Colonic mucosa (tissue), 4 donors: ENCODE measurements around the gene EIF3C. TPM values are rescaled to one million over a fixed set of nuclear protein-coding genes. Genes with fewer than 3 reads are reported as not detected.
"Not testable (repeated sequence)": the region's sequence is repeated elsewhere in the genome, so short reads cannot be mapped to it uniquely, and the experiment has no call there.

Experiments
- DNase-seq: peaks from one replicate; pipeline ENCODE4 v3.0.0-alpha.2; 2020
- H3K27ac ChIP-seq: fragments of 200-600 bp; one replicate; pipeline ENCODE4 v1.8.0; 2021
- H3K27me3 ChIP-seq: fragments of 200-600 bp; one replicate; pipeline ENCODE4 v1.8.0; 2021
- H3K36me3 ChIP-seq: fragments of 200-600 bp; one replicate; pipeline ENCODE4 v1.8.0; 2021
- H3K4me1 ChIP-seq: fragments of 200-600 bp; one replicate; pipeline ENCODE4 v1.8.0; 2021; ENCODE audit warnings: mild to moderate bottlenecking
- H3K4me3 ChIP-seq: fragments of 200-600 bp; one replicate; pipeline ENCODE4 v1.8.0; 2021
- H3K9ac ChIP-seq, 2 donors: one replicate each; pipeline ENCODE4 v1.7.0; 2013; ENCODE audit warnings: control low read depth in 2 of 2, low read depth in 2 of 2, low read length in 2 of 2
- H3K9me3 ChIP-seq: fragments of 200-600 bp; one replicate; pipeline ENCODE4 v1.8.0; 2021
- intact Hi-C: fragments of 100-400 bp; cut with DNase I; formaldehyde crosslinking; loops from one replicate; pipeline ENCODE4 v1.14.1; 2022
- total RNA-seq, 2 donors: library from RNA; stranded (reverse); fragmentation: NEBNext Ultra II Directional in 1 of 2; extraction: Animal tissue kit (Norgen Biotek cat#: 25700) in 1 of 2; gene quantifications; one replicate each; pipeline ENCODE4 v1.2.1, GENCODE V29; 2021
- donor health status: healthy.
- donor health status: DM: no; HTN: no; CAD: no.
- donor health status: DM: no; HTN: no; CAD: no.

Gene EIF3C
- total RNA-seq = 100 to 1,000 TPM; 570 to 571 TPM

- intact Hi-C loops, H3K9me3 ChIP-seq, H3K9ac ChIP-seq, H3K27ac ChIP-seq, H3K27me3 ChIP-seq, H3K4me1 ChIP-seq, H3K4me3 ChIP-seq, H3K36me3 ChIP-seq, DNase-seq: not testable (repeated sequence)
Observed at GRCh38 chr16:28711220-28712083, at the start of gene EIF3C. Gene EIF3C (plus strand): TSS chr16:28711464. CDS start chr16:28711687, 223 bp downstream.

DNA sequence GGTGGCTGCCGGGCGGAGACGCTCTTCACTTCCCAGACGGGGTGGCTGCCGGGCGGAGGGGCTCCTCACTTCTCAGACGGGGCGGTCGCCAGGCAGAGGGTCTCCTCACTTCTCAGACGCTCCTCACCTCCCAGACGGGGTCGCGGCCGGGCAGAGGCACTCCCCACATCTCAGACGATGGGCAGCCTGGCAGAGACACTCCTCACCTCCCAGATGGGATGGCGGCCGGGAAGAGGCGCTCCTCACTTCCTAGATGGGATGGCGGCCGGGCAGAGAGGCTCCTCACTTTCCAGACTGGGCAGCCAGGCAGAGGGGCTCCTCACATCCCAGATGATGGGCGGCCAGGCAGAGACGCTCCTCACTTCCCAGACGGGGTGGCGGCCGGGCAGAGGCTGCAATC, 45.0 kb upstream of the EIF3C start:
- DNase-seq, H3K4me3 ChIP-seq, H3K36me3 ChIP-seq, H3K27me3 ChIP-seq, H3K4me1 ChIP-seq, H3K9me3 ChIP-seq, H3K9ac ChIP-seq, intact Hi-C loops, H3K27ac ChIP-seq: not testable (repeated sequence)

DNA sequence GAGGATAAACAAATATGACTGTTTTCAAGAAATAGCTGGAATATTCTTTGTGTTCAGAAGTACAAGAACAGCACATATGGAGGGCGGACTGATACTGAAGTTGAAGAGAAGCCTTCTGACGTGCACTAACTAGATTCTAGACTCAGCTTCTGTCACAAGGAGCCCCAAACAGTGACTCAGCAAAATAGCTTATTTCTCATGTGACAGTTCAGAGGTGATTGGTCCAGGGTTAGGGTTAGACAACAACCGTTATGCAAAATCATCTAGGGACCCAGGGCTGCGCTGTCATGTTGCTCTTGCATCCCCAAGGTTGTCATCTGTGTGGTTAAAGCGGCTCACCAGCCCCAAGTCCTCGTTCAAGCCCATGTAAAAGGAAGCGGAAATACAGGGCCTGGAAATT, 43.8 kb upstream of the EIF3C start:
- intact Hi-C loops, H3K36me3 ChIP-seq: not testable (repeated sequence)

GRCh38 chr16:28668199-28668598, 43.1 kb upstream of the EIF3C start:
- intact Hi-C loops, H3K36me3 ChIP-seq, H3K9ac ChIP-seq: not testable (repeated sequence)

More for the DNA sequence above, 43.8 kb upstream of the EIF3C start:
- H3K4me1 ChIP-seq, H3K27ac ChIP-seq, H3K27me3 ChIP-seq, H3K4me3 ChIP-seq, H3K9me3 ChIP-seq, H3K9ac ChIP-seq, DNase-seq: not testable (repeated sequence)

DNA sequence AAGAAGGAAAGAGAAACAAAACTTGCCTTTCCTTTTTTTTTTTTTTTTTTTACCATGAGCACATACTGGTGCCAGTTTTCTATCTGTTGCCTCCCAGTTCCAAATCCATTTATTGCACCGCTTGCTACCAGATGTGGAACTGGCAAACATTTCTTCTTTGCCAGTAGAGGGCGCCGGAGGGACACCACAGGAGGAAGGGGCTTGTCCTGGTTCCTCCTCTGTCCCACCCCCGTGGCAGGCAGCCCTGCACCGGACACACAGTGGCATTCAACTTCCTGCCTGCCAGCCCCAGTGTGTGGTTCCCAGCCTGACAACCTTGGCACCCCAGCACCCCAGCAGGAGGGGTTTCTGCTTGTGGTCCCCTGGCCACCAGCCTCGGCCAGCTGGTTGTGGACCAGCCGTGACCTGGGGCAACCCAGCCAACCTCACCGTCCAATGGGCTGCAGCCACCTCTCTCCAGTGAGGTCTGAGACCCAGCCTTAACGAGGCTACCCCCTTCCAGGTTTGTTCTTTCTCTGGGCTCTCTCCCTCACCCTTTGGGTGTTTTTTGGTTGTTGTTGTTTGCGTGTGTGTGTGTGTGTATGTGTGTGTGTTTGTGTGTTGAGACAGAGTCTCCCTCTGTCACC, 22.8 kb upstream of the EIF3C start:
- H3K4me3 ChIP-seq, DNase-seq, H3K27ac ChIP-seq, intact Hi-C loops, H3K9me3 ChIP-seq, H3K36me3 ChIP-seq, H3K27me3 ChIP-seq, H3K9ac ChIP-seq, H3K4me1 ChIP-seq: not testable (repeated sequence)

More at GRCh38 chr16:28668199-28668598, 43.1 kb upstream of the EIF3C start:
- not testable (repeated sequence) for H3K4me3 ChIP-seq, H3K4me1 ChIP-seq, DNase-seq, H3K27me3 ChIP-seq, H3K27ac ChIP-seq, H3K9me3 ChIP-seq

DNA sequence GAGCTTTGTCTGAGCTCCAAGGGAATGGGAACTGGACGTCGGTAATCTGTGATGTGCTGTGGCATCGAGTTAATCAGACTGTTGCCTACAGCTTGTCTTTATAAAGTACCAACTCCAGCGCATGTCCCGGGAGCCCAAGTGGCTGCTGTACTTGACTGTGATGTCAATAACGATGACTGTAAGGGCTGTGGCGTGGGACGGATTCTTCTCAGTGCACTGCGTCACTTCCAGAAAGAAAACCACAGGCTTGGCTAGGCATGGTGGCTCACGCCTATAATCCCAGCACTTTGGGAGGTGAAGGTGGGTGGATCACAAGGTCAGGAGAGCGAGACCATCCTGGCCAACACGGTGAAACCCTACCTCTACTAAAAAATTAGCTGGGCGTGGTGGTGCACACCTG, 21.8 kb upstream of the EIF3C start:
- H3K9me3 ChIP-seq, H3K36me3 ChIP-seq, H3K4me1 ChIP-seq, H3K9ac ChIP-seq, intact Hi-C loops, H3K27ac ChIP-seq, DNase-seq, H3K27me3 ChIP-seq, H3K4me3 ChIP-seq: not testable (repeated sequence)

DNA sequence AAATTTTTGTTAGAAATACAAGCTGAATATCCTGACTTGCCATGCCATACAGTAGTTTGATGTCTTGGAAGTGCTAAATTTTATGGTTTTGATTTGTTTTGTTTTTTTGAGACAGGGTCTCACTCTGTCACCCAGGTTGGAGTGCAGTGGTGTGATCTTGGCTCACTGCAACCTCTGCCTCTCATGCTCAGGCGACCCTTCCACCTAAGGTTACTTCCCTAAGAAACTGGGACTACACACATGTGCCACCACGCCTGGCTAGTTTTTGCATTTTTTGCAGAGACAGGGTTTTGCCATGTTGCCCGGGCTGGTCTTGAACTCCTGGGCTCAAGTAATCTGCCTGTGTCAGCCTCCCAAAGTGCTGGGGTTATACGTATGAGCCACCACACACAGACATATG, 19.5 kb upstream of the EIF3C start:
- H3K4me3 ChIP-seq, H3K36me3 ChIP-seq, H3K4me1 ChIP-seq, H3K9me3 ChIP-seq, H3K27me3 ChIP-seq, intact Hi-C loops, DNase-seq, H3K27ac ChIP-seq, H3K9ac ChIP-seq: not testable (repeated sequence)

- not testable (repeated sequence) for DNase-seq, H3K4me3 ChIP-seq
Observed at GRCh38 chr16:28693257-28693950, 17.9 kb upstream of the EIF3C start.

GRCh38 chr16:28699792-28700191, 11.5 kb upstream of the EIF3C start:
- H3K36me3 ChIP-seq, H3K4me3 ChIP-seq, intact Hi-C loops, DNase-seq, H3K9me3 ChIP-seq, H3K27ac ChIP-seq, H3K9ac ChIP-seq, H3K27me3 ChIP-seq, H3K4me1 ChIP-seq: not testable (repeated sequence)

More at GRCh38 chr16:28693257-28693950, 17.9 kb upstream of the EIF3C start:
- H3K9me3 ChIP-seq, H3K36me3 ChIP-seq, H3K27ac ChIP-seq, H3K27me3 ChIP-seq, H3K4me1 ChIP-seq, intact Hi-C loops, H3K9ac ChIP-seq: not testable (repeated sequence)

DNA sequence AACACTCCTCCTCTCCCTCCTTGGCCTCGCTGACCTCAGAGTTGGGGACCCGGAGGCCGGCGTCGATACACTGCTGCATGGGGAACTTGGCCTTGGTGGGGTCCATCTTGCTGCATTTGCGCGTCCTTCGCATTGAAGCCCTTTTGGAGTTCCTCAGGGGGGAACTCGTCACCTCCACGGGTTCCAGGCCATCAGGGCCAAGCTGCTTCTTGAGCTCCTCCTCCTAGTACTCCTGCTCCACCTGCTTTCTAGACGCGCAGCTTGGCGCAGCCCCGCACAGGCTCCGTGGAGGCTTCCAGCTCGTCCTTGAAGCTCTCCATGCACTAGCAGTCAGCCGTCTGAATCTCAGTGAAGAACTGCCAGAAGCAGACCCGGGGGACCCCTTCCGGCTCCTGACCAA, 10.9 kb upstream of the EIF3C start:
- intact Hi-C loops, H3K9me3 ChIP-seq, H3K9ac ChIP-seq, H3K4me1 ChIP-seq, H3K4me3 ChIP-seq, DNase-seq, H3K27me3 ChIP-seq, H3K27ac ChIP-seq, H3K36me3 ChIP-seq: not testable (repeated sequence)

GRCh38 chr16:28701384-28701783, 9.9 kb upstream of the EIF3C start:
- H3K4me1 ChIP-seq, DNase-seq, H3K36me3 ChIP-seq, H3K27ac ChIP-seq, intact Hi-C loops, H3K9ac ChIP-seq, H3K9me3 ChIP-seq, H3K27me3 ChIP-seq, H3K4me3 ChIP-seq: not testable (repeated sequence)

DNA sequence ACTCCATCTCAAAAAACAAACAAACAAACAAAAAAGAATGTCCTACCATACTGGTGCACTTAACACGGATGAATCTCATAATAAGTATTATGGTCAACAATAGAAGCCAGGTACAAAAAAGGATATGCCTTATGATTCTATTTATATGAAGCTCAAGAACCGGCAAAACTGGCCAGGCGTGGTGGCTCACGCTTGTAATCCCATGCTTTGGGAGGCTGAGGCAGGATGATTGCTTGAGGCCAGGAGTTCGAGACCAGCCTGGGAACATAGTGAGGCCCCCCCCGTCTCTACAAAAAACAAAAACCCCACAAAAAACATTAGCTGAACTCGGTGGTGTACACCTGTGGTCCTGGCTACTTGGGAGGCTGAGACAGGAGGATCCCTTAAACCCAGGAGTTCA, 7.0 kb upstream of the EIF3C start:
- intact Hi-C loops, H3K9me3 ChIP-seq, H3K27ac ChIP-seq, H3K4me3 ChIP-seq, H3K27me3 ChIP-seq, H3K36me3 ChIP-seq, H3K9ac ChIP-seq, H3K4me1 ChIP-seq, DNase-seq: not testable (repeated sequence)
